Astrocyte of the cerebellum (primary cell): ENCODE results near the gene LILRA2.
"Not testable (repeated sequence)": the region's sequence is repeated elsewhere in the genome, so short reads cannot be mapped to it uniquely, and the experiment has no call there.

ENCODE experiments used
- DNase-seq: peaks from one replicate; pipeline ENCODE4 v3.0.0-alpha.2; 2011; ENCODE audit warnings: low read depth
- H3K4me3 ChIP-seq: 2 replicates; pipeline ENCODE4 v1.5.1; 2011; ENCODE audit warnings: mild to moderate bottlenecking, low read depth, low read length, moderate library complexity
- CTCF ChIP-seq: IDR thresholded peaks from 2 replicates; pipeline ENCODE4 v1.5.1; 2012; ENCODE audit warnings: low read length, low read depth, moderate library complexity, mild to moderate bottlenecking; ENCODE audit errors: missing control alignments
- in situ Hi-C: cut with HindIII; loops from 2 replicates; pipeline ENCODE4 v1.10.0; 2017; ENCODE audit warnings: low sequenced_read_pairs

LILRA2 gene

GRCh38 chr19:54594737-54595136 is 21.1 kb downstream of the LILRA2 start:
- TF ChIP-seq CTCF = no peak
- no peak for DNase-seq
- no peak overlapping the region for H3K4me3 ChIP-seq
- in situ Hi-C loops = no loop called here

- H3K4me3 ChIP-seq, in situ Hi-C loops, DNase-seq: not testable (repeated sequence)
Measured at GRCh38 chr19:54595680-54596436, 22.3 kb downstream of the LILRA2 start.

GRCh38 chr19:54600212-54600611 is 26.6 kb downstream of the LILRA2 start:
- in situ Hi-C loops = no loop called here
- DNase-seq = no peak
- no peak for TF ChIP-seq CTCF

GRCh38 chr19:54606230-54606629 is 32.6 kb downstream of the LILRA2 start:
- DNase-seq = no peak
- in situ Hi-C loops = no loop called here
- no peak for TF ChIP-seq CTCF

More at GRCh38 chr19:54600212-54600611, 26.6 kb downstream of the LILRA2 start:
- no peak overlapping the region for H3K4me3 ChIP-seq

GRCh38 chr19:54606891-54607784 is 33.5 kb downstream of the LILRA2 start:
- in situ Hi-C loops = no loop called here
- no peak for DNase-seq
- TF ChIP-seq CTCF = no peak
- no peak overlapping the region for H3K4me3 ChIP-seq

More at GRCh38 chr19:54606230-54606629, 32.6 kb downstream of the LILRA2 start:
- no peak overlapping the region for H3K4me3 ChIP-seq

- H3K4me3 ChIP-seq = no peak overlapping the region
- TF ChIP-seq CTCF = no peak
- in situ Hi-C loops = no loop called here
- DNase-seq = no peak
Measured at GRCh38 chr19:54607785-54608150, 34.2 kb downstream of the LILRA2 start.

GRCh38 chr19:54608205-54608604 is 34.6 kb downstream of the LILRA2 start:
- TF ChIP-seq CTCF = no peak
- H3K4me3 ChIP-seq = no peak overlapping the region
- in situ Hi-C loops = no loop called here
- no peak for DNase-seq
